ENCODE results near the gene ADAM11.
"Not testable (repeated sequence)": the region's sequence is repeated elsewhere in the genome, so short reads cannot be mapped to it uniquely, and the experiment has no call there.

Gene ADAM11

GRCh38 chr17:44755180-44755579, 3.6 kb upstream of the ADAM11 start:
- not testable (repeated sequence) for FAIRE-seq; DNase-seq (ENCODE audit: insufficient read length, low spot score)

DNA sequence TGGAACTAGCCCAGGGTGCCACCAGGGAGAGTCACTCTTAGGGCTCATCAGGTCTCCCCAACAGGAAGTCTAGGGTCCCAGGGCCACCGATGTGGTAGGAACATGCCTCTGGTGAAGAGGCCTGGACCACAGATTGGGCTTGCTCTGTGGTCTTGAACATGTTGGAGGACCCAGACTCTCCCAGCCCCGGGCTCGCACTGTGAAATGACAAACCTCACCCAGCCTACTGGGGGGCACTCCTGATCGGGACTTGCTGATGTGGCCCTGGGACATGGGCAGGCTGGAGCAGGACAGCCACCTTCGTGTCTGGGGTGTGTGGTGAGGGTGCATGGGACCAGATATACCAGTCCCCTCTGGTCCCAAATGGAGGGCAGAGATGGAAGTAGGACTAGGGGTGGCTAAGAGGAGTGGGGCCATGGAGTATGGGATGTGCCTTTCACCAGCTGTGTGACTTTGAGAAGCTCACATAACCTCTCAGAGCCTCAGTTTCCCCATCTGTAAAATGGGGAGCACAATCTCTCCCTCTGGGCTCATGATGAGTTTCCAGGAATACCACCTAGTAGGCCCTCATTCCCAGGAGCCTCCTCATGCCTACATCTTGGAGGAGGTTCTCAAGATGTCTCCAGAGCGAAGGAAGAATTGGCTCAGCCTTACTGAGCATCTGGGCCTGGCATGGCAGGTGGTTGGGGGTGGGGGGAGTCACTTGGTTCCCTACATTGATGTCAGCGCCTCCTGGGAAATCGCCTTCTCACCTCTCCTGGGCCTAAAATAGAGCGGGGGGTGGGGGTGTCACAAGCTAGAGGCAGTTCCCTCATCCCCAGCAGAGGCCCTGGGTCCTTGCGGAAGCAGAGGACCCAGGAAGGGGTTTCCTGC, 1.5 kb upstream of the ADAM11 start:
- FAIRE-seq (peak; percentile 85), DNase-seq (ENCODE audit: insufficient read length, low spot score) (no peak)

DNA sequence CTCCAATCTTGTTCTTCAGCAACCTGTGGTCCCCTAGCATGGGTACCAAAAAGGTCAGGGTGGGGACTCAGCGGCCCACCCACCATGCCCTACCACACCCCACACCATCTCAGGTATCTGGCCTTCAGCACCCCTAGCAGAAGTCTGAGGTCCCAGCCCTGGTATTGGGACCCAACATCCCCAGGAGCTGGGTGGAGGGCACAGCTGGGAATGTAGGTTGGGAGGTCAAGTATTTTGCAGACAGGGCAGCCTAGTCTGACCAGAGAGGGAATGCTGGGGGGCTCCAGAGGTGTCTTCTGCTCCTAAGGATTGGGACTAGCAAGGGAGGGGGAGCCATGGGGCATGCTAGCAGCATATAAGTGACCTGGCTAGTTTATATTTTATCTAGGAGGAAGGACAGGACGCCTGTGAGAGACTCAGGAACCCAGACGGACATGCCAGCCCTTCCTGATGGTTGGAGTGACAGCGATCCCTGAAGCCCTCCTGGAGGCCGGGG, 822 bp upstream of the ADAM11 start:
- FAIRE-seq (no peak), DNase-seq (ENCODE audit: insufficient read length, low spot score) (no peak)

DNA sequence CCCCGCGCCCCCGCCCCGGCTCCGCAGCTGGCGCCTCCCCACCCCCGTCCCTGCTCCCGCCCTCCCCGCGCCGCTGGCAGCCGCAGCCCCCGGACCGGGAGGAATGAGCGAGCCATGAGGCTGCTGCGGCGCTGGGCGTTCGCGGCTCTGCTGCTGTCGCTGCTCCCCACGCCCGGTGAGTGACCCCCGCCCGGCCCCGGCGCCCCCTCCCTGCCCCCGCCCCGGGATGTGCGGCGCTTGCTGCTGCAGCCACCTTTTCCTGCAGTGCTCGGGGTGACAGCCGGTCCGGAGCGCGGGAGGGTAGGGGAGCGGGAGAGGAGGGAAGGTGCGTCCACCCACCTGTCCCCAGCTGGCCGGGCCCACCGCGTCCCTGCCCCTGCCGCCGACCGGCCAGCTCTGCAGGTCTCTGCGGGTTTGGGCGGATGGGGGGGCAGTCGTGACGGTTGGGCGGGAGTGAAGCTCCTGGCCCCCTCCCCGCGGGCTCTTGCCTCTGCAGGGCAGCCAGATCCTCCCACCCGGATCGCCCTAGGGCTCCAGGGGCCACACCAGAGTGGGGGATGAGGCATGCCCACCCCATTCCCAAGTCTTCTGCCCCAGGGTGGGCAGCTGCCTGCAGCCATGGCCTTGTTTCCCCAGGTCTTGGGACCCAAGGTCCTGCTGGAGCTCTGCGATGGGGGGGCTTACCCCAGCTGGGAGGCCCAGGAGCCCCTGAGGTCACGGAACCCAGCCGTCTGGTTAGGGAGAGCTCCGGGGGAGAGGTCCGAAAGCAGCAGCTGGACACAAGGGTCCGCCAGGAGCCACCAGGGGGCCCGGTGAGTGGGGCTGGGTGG, 513 bp downstream of the ADAM11 start:
- DNase-seq (ENCODE audit: insufficient read length, low spot score) (peak; percentile 45), FAIRE-seq (peak; percentile 74)

DNA sequence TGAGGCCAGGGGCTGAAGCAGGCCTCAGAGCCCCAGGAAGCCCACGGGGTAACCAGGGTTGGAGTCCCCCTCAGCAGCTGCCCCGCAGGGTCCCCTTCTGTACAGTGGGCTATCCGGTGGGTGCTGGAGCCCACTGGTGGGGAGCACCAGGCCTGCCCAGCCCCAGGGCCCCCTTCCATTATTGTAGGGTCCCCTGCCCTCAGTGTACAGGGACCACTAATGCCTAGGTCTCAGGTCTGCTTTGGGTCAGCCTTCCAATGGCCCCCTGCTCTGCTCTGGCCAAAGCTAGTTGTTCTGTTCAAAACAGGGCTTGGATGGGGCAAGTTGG, 1.1 kb downstream of the ADAM11 start:
- FAIRE-seq (no peak), DNase-seq (ENCODE audit: insufficient read length, low spot score) (no peak)

- peak; percentile 44 for FAIRE-seq
- DNase-seq (ENCODE audit: insufficient read length, low spot score): no peak
Observed at GRCh38 chr17:44760474-44761308, 1.9 kb downstream of the ADAM11 start.

DNA sequence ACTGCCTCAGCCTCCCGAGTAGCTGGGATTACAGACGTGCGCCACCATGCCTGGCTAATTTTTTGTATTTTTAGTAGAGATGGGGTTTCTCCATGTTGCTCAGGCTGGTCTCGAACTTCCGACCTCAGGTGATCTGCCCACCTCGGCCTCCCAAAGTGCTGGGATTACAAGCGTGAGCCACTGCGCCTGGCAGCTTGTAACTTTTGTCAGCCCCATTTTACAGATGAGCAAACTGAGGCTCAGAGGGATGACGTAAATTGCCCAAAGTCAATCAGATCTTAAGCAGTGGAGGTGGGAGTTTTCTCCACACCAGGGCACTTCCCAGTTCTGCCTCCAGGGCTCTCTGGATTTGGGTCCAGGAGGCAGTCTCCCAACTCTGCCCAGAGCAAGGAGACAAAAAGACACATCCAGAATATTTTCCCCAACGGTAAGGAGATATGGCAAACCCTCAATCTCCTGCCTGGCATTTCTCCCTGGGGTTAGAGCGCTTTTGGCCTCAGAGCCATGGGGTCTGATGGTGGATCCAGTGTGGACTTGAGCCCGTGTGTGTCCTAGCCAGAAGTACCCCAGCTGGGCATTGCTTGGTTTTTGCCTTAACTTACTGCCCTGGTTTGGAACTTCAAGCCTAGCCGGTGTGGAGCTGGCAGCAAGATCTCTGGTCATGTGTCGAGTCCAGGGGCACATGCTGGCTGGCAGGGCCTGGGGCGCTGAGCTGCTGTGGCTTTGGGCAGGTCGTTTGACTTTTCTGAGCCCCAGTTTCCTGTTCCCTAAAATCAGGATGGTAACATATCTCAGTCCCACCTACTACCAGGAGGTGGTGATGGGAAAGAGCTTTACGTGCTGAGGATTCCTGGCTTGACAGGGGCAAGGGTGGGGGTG, 3.4 kb downstream of the ADAM11 start:
- no peak for DNase-seq (ENCODE audit: insufficient read length, low spot score)
- FAIRE-seq: peak; percentile 42

- FAIRE-seq: no peak
- DNase-seq (ENCODE audit: insufficient read length, low spot score): no peak
Observed at GRCh38 chr17:44763170-44763569, 4.4 kb downstream of the ADAM11 start.

DNA sequence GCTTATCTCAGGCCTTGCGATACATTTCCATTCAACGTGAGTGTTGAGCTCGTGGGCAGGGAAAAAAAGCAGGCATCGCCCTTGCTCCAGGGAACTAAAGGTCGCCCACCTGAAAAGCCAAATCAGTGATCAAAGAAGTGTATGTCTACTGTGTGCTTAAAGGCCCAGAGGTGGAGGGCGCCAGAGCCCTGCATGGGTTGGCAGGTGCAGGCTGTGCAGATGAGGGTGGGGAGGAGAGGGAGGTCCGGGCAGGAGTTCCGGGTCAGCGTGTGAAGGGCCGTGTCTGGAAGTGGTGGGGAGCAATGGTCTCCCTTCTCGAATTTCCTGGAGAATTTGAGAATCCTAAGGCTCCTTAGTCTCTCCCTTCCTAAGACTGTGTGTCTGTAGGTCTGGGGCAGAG, 7.2 kb downstream of the ADAM11 start:
- DNase-seq (ENCODE audit: insufficient read length, low spot score) (no peak), FAIRE-seq (no peak)

GRCh38 chr17:44766409-44767038, 7.7 kb downstream of the ADAM11 start:
- DNase-seq (ENCODE audit: insufficient read length, low spot score): no peak
- FAIRE-seq: peak; percentile 77

DNA sequence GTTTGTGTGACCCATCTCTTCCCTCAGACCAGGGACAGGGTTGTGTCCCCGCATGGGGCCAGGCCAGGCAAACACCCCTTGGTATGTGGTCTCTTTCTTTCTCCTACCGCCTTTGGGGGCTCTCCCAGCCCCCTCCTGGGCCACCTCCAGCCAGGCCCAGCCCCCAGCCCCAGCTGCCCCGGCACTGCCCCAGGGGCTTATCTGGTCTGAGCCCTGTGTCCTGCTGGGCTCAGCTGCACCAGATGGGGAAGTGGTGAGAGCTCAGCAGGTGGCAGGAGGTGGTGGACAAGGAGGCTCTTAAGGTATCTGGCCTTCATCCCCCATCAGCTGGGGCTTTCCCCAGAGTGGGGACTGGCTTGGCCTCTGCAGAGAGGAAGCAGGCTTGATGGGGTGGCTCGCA, 8.7 kb downstream of the ADAM11 start:
- DNase-seq (ENCODE audit: insufficient read length, low spot score) (no peak), FAIRE-seq (no peak)

DNA sequence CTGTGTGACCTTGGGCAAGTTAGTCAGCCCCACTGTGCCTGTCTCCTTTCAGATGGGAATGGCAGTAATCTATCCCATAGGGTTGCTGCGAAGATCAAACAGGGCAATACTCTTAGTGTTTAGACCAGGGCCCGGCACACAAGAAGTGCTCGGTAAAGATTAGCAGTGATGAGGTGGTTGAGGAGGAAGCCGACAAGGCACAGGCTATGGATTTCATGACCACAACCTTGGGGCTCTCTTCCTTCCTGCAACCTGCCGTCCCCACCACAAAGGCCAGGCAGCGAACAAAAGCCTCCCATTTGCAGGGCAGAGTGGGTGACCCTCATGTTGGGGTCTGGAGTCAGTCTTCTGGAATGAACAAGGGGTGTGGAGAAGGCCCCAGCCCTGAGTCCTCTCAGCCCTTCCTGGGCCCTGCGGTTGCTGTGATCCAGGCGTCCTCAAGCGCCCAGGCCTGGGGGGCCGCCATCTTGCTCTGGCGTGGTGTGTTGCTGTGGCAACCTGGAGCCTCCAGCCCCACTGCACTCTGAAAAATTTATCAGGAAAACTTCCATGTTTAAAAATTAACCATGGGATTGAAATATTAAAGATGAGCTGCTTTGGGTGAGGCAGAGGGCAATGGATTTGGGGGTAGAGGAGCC, 9.8 kb downstream of the ADAM11 start:
- FAIRE-seq (peak; percentile 83), DNase-seq (ENCODE audit: insufficient read length, low spot score) (no peak)

GRCh38 chr17:44769230-44769629, 10.4 kb downstream of the ADAM11 start:
- FAIRE-seq: peak; percentile 16
- no peak for DNase-seq (ENCODE audit: insufficient read length, low spot score)

DNA sequence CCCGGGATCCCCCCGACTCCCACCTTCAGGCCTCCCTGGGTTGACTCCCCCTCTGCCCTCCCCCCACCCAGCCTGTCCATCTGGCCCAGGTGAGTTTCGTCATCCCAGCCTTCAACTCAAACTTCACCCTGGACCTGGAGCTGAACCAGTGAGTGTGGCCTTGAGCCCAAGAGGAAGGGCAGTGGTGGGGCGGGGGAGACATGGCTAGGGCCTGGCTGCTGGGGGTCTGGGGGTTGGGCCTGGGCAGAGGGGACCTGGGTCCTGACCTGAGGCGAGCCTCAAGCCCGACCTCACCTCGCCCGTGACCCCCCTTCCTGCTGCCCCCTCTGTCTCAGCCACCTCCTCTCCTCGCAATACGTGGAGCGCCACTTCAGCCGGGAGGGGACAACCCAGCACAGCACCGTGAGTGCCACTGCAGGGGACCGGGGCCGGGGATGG, 10.9 kb downstream of the ADAM11 start:
- FAIRE-seq: peak; percentile 51
- DNase-seq (ENCODE audit: insufficient read length, low spot score): no peak

GRCh38 chr17:44770166-44770925, 11.6 kb downstream of the ADAM11 start:
- DNase-seq (ENCODE audit: insufficient read length, low spot score) (no peak), FAIRE-seq (peak; percentile 64)

DNA sequence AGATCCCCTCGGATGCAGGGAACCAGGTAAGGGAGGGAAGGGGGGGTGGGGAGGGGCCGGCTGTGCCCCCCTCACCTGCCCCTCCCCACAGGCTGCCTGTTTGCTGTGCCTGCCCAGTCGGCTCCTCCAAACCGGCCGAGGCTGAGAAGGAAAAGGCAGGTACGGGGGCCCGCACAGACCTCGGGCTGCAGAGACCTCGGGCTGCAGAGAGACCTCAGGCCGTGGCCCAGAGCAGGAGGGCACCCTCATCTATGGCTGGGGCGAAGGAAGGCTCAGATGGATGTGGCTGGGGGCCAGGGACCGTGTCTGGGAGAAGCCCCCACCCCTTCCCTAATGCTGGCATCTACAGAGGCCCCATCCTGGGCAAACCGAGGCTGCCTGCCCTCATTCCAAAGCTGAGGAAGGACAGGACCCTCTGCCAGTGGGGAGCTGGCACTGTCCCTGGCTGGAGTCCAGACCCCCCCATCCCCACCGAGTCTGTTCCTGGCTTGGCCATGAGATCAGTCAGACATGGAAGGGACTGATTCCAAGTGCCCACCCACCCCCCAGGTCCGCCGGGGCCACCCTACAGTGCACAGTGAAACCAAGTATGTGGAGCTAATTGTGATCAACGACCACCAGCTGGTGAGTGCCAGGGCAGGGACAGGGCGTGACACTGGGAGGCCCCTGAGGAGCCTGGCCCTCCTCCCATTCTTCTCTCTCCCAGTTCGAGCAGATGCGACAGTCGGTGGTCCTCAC, 13.7 kb downstream of the ADAM11 start:
- DNase-seq (ENCODE audit: insufficient read length, low spot score) (no peak), FAIRE-seq (peak; percentile 63)

DNA sequence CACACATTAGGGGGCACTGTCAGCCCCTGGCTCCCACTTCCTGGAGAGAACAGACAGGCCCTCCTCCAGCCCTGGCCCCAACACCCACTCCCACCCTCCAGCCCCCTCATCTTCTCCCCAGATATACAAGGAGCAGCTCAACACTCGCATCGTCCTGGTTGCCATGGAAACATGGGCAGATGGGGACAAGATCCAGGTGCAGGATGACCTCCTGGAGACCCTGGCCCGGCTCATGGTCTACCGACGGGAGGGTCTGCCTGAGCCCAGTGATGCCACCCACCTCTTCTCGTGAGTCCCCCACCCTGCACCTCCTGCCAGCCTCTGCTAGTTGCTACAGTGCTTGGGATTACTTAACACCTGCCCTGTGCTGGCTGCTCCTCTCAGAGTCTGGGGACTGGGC, 14.4 kb downstream of the ADAM11 start:
- DNase-seq (ENCODE audit: insufficient read length, low spot score): no peak
- FAIRE-seq: peak; percentile 9

All from HTR-8/SVneo (cell line).